KMS-11 (cell line): Measurements from ENCODE around the gene SPIB.

ENCODE experiments used
- H2AFZ ChIP-seq: fragments of 200-600 bp; sonication (generic); 2 replicates; pipeline ENCODE4 v1.6.1; 2016; ENCODE audit warnings: antibody characterized with exemption, mixed run types, low read depth
- H3K27ac ChIP-seq: fragments of 200-600 bp; sonication (generic); 2 replicates; pipeline ENCODE4 v1.6.1; 2016; ENCODE audit warnings: mild to moderate bottlenecking, mixed run types
- H3K27me3 ChIP-seq: fragments of 200-600 bp; sonication (generic); 2 replicates; pipeline ENCODE4 v1.6.1; 2017; ENCODE audit warnings: mild to moderate bottlenecking, low read depth, mixed run types, moderate library complexity; ENCODE audit not compliant: insufficient read depth
- H3K36me3 ChIP-seq: fragments of 200-600 bp; sonication (generic); 2 replicates; pipeline ENCODE4 v1.6.1; 2017; ENCODE audit warnings: mild to moderate bottlenecking, mixed run types; ENCODE audit not compliant: insufficient read depth
- H3K4me1 ChIP-seq: fragments of 200-600 bp; sonication (generic); 2 replicates; pipeline ENCODE4 v1.6.1; 2016; ENCODE audit warnings: mild to moderate bottlenecking, low read depth, mixed run types; ENCODE audit not compliant: poor library complexity, severe bottlenecking
- H3K4me2 ChIP-seq: fragments of 200-600 bp; sonication (generic); 2 replicates; pipeline ENCODE4 v1.7.0; 2016; ENCODE audit warnings: mild to moderate bottlenecking, mixed run types
- H3K4me3 ChIP-seq: fragments of 200-600 bp; sonication (generic); IDR thresholded peaks from 2 replicates; pipeline ENCODE4 v1.6.1; 2017; ENCODE audit warnings: low read depth, low read length, mixed read lengths; ENCODE audit not compliant: insufficient read depth
- H3K79me2 ChIP-seq: fragments of 200-600 bp; sonication (generic); 2 replicates; pipeline ENCODE4 v1.6.1; 2016; ENCODE audit warnings: low read depth, mixed run types; ENCODE audit not compliant: insufficient read depth
- H3K9ac ChIP-seq: fragments of 200-600 bp; sonication (generic); 2 replicates; pipeline ENCODE4 v1.6.1; 2016; ENCODE audit warnings: mild to moderate bottlenecking, mixed run types
- H4K20me1 ChIP-seq: fragments of 200-600 bp; sonication (generic); 2 replicates; pipeline ENCODE4 v1.6.1; 2016; ENCODE audit warnings: mild to moderate bottlenecking, mixed run types; ENCODE audit not compliant: insufficient read depth
- TF ChIP-seq, protein P1 (sequence below): fragments of 200-600 bp; sonication (generic); conservative IDR thresholded peaks from 2 replicates; pipeline ENCODE4 v1.6.1; 2017; ENCODE audit warnings: low read depth, mild to moderate bottlenecking, antibody characterized with exemption, low read length, moderate library complexity, mixed read lengths

Gene SPIB

DNA sequence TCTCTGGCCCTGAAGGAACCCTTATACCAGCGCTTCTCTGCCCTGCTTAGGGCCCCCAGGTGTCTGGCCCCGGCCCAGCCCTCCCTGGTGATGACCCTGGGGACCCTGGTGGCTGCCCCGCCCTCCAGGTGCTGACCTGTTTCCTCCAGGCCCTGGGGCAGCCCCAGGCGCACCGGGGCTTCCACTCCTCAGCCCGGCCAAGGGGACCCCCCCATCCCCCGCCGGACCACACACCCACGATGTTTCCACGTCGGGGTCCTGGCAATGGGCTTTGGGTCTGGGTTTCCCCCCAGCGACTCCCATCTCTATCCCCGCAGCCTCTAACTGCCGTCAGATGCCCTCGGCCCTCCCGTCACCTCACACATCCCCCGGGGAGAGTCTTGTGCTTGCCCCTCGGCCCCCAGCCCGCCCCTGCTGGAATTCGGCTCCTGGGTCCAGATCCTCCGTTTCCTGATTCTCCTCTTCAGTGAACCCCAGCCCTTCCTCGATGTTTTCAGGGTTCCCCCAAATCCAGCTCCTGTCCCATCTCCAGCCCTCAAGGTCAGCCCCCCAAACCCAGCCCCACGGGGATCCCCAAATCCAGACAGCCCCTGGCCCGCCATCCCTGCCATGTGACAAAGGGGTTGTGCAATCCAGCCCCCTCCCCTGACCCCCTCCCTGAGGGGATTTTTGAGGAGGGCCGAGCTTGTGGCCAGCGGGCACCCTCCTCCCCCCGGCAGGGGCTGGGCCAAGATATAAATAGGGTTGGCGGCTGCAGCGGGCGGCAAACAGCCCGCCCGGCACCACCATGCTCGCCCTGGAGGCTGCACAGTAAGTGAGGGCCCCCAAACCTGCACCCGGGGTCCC, at the start of gene SPIB:
Gene SPIB (plus strand): TSS at position 763 of the 846 bp plus-strand sequence. CDS start 25 bp downstream, at position 788.
- Histone ChIP-seq H3K4me2 (peak within 1 kb of the TSS; percentile 96), H4K20me1 (no peaks in the 10 kb centered on the region), H2AFZ (peak within 1 kb of the TSS; percentile 76; the same call in 1 of the 2 replicates), H3K27me3 (no peaks in the 10 kb centered on the region), H3K4me3 (no peak within 1 kb of the TSS), H3K4me1 (peaks cover 23% of the 10 kb centered on the region), H3K27ac (no peak within 1 kb of the TSS), H3K79me2 (no peaks in the 10 kb centered on the region), H3K36me3 (no peaks in the 10 kb centered on the region), H3K9ac (peak within 1 kb of the TSS; percentile 43; the same call in 1 of the 2 replicates)
- TF ChIP-seq, protein P1, sequence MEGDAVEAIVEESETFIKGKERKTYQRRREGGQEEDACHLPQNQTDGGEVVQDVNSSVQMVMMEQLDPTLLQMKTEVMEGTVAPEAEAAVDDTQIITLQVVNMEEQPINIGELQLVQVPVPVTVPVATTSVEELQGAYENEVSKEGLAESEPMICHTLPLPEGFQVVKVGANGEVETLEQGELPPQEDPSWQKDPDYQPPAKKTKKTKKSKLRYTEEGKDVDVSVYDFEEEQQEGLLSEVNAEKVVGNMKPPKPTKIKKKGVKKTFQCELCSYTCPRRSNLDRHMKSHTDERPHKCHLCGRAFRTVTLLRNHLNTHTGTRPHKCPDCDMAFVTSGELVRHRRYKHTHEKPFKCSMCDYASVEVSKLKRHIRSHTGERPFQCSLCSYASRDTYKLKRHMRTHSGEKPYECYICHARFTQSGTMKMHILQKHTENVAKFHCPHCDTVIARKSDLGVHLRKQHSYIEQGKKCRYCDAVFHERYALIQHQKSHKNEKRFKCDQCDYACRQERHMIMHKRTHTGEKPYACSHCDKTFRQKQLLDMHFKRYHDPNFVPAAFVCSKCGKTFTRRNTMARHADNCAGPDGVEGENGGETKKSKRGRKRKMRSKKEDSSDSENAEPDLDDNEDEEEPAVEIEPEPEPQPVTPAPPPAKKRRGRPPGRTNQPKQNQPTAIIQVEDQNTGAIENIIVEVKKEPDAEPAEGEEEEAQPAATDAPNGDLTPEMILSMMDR: no peak

DNA sequence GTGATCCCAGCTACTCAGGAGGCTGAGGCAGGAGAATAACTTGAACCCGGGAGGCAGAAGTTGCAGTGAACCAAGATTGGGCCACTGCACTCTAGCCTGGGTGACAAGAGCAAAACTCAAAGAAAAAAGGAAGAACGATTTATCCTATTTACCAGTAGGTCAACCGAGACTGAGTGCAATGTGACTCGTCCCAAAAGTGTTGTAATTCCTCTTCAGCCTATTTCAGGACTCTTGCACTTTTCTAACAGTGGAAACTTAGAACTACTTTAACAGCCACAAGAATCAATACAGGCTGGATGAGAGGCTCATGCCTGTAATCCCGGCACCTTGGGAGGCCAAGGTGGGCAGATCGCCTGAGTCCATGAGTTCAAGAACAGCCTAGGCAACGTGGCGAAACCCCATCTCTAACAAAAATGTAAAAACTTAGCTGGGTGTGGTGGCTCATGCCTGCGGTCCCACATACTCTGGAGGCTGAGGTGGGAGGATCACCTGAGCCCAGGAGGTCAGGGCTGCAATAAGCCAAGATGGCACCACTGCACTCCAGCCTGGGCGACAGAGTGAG, 46.7 kb upstream of the SPIB start:
- Histone ChIP-seq H3K79me2 (no peaks in the 10 kb centered on the region), H3K4me1 (peaks cover 8% of the 10 kb centered on the region), H4K20me1 (no peaks in the 10 kb centered on the region), H3K4me2 (no peak overlapping the region), H3K36me3 (no peaks in the 10 kb centered on the region), H3K4me3 (no peak overlapping the region), H2AFZ (no peak overlapping the region), H3K27ac (no peak overlapping the region), H3K9ac (no peak overlapping the region), H3K27me3 (peaks cover 53% of the 10 kb centered on the region)
- TF ChIP-seq, protein P1: no peak

DNA sequence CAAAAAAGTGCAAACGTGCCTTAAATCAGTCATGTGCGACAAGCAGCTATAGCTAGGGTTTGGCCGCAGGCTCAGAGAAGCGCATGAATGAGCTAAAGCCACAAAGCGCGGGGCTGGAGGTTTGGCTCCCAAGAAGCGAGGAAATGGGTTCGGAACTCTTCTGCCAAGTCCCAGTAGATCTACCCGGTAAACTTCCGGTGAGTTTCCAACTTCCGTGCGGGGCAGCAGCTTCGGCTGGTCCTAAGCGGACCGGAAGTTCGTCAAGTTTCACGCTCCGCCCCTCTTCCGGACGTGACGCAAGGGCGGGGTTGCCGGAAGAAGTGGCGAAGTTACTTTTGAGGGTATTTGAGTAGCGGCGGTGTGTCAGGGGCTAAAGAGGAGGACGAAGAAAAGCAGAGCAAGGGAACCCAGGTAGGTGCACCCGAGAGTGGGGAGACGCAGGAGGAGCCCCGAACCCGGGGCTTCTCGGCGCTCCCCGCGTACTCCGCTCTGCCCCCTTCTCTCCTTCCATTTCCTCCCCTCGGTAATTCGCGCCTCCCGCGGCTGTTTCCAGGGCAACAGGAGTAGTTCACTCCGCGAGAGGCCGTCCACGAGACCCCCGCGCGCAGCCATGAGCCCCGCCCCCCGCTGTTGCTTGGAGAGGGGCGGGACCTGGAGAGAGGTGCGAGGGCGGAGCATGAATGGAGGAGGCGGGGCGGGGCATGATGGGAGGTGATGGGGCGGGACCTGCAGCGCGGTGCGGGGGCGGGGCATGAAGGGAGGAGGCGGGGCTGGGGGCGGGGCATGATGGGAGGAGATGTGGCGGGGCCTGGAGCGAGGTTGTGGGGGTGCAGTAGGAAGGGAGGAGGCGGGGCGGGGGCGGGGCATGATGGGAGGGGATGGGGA, 42.3 kb upstream of the SPIB start, which contains the start of gene NR1H2:
Gene NR1H2 (plus strand): TSS at position 292 of the 885 bp plus-strand sequence. CDS start 1,149 bp downstream, outside the sequence.
- Histone ChIP-seq H3K4me1 (peaks cover 15% of the 10 kb centered on the region), H2AFZ (peak within 1 kb of the TSS; percentile 92)

More for the DNA sequence above, 42.3 kb upstream of the SPIB start, which contains the start of gene NR1H2:
- Histone ChIP-seq H3K79me2 (no peaks in the 10 kb centered on the region), H3K4me3 (no peak within 1 kb of the TSS), H3K27me3 (peaks cover 24% of the 10 kb centered on the region), H3K4me2 (peak within 1 kb of the TSS; percentile 90), H3K27ac (peak within 1 kb of the TSS; percentile 88), H4K20me1 (no peaks in the 10 kb centered on the region), H3K36me3 (peaks cover 3% of the 10 kb centered on the region; the same call in 1 of the 2 replicates), H3K9ac (peak within 1 kb of the TSS; percentile 76)
- TF ChIP-seq, protein P1: no peak
